ENCODE measurements around the gene RPL38.
A peak's percentile ranks its signal among the peaks of the same experiment; 100 is the strongest.
"Not testable (repeated sequence)": the region's sequence is repeated elsewhere in the genome, so short reads cannot be mapped to it uniquely, and the experiment has no call there.

RPL38 gene

DNA sequence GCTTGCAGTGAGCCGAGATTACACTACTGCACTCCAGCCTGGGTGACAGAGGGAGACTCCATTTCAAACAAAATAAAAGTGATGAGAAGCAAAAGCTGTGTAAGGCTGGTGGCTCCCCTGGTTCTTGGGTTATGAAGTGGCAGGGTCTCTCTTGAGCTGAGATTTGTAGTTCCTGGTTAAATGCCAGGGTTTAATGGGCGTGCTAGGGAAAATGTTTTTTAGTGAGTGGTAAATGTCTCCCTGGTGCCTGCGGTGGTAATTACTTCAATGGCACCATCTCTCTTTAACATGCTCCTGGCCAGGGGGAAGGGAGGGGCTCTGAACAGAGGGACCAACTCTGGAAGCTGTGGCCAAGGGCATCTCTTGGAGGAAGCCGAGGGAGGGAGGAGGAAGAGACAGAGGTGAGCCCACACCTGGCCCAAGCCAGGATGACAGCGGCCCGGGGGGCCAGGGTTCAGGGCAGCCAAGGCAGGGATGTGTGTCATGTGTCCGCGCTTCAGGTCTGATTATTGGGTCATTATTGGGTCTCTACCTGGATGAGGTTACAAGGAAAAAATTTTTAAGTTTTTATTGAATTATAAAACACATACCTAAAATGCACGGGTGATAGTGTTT lies 17.8 kb upstream of the RPL38 start:
- no peak for DNase-seq

DNA sequence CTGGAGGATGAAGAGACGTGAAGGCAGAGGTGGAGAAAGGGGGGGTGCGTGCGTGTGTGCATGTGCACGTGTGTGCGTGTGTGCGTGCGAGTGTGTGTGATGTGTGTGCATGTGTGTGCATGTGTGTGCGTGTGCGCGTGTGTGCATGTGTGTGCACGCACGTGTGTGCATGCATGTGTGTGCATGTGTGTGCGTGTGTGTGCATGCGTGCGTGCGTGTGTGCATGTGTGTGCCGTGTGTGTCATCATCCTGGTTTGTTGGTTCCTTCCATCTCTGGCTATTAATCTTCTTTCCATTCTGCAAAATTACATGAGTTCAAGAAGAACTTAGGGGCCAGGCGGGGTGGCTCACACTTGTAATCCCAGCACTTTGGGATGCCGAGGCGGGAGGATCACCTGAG lies 17.0 kb upstream of the RPL38 start:
- no peak for DNase-seq

DNA sequence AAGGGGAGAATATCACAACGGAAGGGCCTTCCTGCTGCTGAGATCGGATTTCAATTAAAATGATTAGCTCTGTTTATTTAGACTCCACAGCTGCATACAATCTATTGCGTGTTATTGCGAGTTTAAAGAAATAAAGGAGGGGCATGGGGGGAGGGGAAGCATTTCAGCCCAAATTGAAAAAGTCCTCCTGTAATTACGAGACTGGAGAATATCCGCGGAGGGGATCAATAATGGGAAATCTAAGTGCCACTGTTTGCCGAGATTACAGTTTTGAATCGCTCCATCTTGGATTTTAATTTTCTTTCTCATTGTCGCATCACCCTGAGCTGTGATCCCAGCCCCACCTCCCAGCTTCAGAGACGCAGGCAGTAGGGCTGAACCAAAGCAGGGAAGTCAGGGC lies 15.7 kb upstream of the RPL38 start:
- DNase-seq, result no peak

DNA sequence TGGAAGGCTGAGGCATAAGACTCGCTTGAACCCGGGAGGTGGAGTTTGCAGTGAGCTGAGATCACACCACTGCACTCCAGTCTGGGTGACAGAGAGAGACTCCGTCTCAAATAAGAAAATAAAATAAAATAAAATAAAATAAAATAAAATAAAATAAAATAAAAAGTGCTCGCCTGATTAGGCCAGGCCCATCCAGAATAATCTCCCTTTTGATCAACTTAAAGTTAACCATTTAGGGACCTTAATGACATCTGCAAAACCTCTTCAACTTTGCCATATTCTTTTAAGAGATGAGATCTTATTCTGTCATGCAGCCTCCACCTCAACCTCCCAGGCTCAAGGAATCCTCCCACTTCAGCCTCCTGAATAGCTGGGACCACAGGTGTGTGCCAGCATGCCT lies 14.8 kb upstream of the RPL38 start:
- DNase-seq, result not testable (repeated sequence)

DNA sequence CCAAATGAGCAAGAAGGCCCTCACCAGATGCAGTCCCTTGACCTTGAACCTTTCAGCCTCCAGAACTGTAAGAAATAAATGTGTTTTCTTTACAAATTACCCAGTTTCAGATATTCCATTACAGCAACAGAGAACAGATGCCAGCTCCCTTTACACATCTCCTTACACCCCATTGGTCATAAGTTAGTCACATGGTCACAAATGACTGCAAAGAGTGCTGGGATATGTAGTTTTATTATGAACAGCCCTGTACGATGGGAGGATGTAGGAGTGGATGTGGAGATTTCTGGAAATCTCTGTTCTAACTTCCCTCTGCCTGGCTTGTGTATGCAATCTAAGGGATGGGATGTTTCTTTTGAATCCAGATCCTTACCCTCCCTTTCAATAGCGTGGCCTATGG lies 13.3 kb upstream of the RPL38 start:
- no peak for DNase-seq

DNA sequence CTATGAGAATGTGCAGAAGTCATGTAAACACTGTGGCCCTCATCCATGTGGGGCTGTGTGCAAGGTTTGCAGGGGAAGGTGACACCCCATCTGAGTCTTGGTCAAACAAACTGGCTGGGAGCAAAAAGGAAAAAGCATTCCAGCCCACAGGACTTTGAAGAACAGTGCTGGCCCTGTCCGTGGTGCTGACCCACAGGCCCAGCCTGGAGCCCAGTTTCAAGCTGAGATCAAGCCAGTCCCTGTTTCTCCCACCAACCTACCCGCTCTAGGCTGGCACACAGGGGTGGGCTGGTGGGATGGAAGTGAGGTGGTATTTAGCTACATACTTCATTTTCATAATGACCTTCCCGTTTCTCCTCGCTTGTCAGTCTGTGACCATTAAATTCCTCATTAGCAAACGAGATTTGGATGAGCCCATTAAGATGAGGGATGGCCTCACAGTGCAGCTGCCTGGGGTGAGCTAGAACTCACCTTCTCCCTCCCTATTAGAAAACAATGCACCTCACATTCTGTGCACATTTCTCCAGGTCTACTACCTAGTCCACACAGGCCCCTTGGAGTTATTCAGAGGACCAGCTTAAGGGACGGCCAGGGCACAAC lies 12.6 kb upstream of the RPL38 start:
- no peak for DNase-seq

DNA sequence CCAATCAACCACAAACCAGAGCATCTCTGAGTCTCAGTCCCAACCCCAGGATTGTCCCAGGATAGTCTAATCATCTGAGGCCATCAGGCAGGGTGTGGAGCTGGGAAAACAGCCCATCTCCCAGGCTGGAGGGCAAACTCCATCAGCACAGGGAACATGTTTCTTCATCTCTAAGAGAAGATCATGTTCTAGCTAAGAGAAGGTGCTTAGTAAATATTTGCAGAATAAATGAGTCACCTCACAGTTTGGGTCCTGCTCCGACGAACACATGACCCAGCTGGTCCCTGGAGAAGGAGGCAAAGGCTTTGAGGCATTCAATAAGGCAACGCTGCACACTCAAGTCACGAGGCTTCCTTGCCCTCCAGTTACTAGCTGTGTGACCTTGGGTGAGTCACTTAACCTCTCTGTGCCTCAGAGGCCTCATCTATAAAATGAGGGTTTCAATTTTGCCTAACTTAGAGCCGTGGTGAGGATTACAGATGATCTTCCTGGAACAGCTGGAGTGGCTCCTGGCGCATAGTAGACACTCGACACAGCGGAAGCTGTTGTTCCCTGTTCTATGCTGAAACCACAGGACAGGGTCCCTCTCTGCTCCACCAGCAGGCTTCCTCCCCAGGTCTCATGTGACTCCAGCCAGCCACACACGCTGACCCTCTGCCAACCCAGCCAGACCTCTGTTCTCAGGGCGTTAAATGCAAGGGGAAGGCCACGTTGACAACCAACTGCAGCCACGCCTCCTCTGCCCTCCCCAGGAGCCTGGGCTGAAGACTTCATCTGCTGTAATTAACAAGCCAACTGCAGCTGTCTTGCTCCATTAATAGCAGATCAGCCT lies 10.3 kb upstream of the RPL38 start:
- DNase-seq, result no peak

DNA sequence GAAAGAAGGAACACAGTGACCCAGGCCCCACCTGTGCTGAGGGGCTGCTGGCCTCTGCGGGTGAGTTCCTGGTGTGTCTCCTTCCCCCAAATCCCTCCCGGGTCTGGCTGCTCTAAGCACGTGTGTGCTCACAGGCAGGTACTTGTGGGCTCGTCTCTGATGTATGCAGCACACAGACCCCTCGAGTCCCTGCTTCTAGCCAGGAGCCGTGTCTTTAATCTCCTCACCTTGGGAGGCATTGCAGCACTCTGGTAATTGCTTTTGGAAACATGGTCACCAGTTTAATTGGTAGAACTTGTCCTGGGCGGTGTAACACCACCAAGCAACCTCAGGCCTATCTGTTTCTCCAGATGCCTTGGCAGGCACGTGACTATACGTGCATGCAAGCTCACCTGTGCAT lies 8.8 kb upstream of the RPL38 start:
- DNase-seq, result no peak

DNA sequence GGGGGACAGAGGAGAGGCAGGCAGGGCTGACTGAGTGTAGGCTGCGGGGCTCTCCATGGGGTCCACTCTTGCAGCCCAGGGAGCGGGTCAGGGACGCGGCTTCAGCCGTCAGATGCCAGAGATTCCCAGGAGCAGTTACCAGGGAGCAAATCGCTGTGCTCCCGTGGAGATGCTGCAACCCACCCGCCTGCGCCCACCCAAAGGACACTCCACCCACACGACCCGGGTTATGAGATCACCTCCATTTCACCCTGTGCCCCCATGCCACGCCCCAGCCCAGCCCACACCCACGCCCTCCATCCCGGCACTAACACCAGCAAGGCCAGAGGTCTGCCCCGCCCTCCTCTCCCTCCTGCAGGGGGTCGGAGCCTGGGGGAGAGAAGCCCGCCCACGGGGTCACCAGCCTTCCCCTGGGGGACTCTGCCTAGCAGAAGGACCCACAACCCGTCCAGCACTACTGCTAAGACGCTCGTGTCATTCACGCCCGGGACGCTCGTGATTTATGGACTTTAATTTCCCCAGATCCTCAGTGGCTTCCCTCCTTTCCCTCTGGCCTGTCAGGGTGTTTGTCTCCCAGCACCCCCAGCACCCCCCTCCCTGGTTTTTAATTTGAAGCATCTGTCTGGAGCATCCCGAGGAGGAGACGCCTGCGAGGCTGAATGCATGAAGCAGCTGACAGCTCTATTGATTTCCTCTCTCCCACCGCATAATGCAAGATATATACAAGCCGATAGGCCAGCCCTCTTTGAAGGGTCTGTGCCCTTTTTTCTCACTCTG lies 6.7 kb upstream of the RPL38 start:
- DNase-seq, result no peak

DNA sequence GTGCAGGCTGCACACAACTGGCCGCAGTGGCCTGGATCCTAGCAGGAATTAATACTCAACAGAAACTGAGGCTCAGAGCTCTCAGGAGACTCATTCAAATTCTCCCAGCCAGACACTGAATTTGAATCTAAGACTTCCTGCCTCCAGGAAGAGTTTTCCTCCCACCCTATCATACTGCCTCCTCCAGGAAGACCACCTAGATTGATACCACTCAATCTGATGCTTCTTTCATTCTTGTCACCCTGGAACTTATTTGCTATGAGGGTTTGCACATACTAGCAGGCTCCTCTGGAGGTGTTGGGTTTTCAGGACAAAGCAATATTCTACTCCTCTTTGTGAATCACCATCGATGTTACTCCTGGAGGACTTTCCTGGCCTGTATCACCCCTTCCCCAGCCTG lies 5.7 kb upstream of the RPL38 start:
- DNase-seq, result no peak

DNA sequence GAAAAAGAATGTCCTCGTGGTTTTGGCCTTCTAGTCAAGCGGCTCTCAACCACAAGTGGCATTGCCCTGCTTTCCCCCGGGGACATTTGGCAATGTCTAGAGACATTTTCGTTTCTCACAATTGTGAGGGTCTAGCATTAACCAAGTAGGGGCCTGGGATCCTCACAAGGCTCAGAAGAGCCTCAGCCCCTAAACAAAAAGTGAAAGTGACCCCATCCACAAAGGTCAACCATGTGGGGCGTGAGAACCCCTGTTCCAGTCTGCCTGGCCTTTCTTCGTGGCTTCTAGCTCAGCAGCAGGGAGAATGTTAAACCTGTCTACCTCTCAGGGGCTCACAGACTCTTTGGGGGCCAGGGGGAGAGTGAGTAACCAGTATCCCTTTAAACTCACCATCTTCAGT lies 4.8 kb upstream of the RPL38 start:
- DNase-seq, result no peak

DNA sequence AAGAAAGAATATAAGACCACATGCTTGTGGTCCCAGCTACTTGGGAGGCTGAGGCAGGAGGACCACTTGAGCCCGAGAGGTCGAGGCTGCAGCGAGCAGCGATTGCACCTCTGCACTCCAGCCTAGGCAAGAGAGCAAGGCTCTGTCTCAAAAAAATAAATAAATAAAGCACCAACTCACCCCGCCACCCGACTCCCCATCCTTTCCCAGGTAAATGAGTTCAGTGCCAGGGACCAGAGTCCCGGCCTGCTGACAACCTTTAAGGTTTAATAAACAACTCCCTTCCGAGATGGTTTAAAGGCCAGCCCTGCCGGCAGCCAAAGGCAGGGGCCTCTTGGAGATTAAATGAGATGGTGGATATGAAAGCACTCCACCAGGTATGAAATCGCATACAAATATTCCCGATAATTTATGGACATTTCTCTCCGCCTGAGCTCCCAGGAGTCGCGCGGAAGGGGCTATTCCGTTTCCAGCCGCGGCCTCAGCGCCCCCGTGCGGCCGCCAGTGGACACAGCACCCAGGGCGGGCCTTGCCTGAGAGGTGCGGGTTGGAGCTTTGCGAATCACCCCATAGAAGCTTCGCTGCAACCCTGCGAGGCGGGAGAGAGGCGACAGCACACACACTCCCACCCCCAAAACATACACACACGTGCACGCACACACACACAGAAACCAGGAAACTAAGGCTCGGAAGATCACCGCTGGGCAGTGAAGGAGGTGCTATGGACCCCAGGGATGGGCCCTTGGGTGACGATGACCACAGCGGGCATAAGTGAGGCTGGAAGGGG lies 4.0 kb upstream of the RPL38 start:
- DNase-seq, result peak; percentile 68

DNA sequence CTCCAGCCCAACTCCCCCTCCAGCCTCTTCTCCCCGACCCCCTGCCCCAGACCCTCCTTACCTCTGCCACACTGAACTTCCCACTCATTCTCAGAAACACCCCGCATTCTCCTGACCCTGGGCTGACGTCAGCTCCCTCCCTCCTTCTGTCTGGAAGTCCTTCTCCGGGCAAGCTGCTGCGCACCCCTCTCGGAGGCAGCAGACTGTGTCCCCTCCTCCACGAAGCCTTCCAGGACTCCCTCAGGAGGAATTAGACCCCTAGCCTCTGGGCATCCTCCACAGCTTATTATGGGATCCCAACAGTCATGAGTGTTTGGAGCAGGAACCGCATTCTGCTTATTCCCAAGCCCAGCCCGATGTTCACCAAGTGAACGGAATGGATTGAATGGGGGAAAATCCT lies 3.4 kb upstream of the RPL38 start:
- DNase-seq, result no peak

DNA sequence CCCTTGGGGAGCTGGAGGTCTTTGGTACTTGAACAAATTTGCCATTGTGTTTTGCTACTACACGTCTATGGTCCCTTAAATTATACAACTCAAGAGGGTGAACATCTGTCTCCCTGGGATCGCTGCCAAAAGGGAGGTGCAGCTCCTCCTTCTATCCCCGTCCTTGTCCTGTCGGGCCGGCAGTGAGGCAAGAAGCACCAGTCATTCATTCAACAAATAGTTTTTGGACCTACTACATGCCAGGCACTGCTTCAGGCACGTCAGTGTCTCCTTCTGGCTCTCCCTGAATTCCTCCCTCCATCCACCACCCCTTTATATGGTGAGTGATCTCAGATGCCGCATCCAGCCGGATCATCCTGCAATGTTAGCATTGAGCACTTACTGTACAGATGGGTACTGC lies 2.2 kb upstream of the RPL38 start:
- DNase-seq, result no peak

DNA sequence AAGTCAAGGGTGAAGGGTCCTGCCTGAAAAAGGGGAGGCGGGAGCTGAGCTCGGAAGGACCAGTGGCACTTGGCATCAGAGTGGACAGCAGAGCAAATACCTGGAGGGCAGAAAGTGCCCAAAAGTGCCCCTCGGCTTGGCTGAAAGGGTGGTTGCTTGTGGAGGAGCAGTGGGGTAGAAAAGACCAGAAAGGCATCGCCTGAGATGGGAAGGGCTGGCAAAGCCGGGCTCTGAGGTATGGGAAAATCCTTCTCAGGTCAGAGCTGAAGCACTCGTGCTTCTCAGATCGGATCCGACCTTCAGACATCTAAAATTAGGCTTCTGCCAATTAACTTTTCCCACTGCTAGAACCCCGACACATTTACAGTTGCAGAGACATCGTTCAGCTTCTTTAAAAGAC lies 1.5 kb upstream of the RPL38 start:
- no peak for DNase-seq

DNA sequence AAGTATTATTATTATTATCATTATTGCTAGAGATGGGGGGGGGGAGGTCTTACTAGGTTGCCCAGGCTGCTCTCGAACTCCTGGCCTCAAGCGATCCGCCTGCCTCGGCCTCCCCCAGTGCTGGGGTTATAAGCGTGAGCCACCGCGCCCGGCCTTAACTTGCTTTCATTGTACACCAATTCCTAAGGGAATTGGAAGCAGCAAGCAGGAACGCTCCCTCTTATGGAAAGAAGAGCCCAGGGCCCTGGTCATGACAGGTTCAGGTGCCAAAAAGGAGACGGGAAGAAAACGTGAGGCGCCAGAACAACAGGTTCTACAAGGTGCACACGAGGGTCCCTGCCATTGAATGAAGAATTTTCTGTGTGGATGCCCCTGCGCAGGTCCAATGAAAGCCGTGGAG lies 540 bp upstream of the RPL38 start:
- DNase-seq, result no peak

DNA sequence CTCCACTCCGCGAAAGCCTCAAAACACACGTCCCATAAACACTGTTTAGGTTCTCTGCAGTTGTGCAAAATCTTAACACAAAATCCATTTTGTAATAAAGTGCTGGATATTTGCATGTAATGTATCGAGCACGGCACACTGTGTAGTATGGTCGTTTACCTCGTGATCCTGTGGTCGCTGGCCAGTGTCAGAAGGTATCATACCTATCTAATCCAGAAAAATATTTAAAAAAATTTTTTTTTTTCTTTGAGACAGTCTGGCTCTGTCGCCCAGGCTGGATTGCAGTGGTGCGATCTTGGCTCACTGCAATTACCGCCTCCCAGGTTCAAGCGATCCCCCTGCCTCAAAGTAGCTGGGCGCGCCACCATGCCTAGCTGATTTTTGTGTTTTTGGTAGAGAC lies 996 bp downstream of the RPL38 start:
- no peak for DNase-seq

DNA sequence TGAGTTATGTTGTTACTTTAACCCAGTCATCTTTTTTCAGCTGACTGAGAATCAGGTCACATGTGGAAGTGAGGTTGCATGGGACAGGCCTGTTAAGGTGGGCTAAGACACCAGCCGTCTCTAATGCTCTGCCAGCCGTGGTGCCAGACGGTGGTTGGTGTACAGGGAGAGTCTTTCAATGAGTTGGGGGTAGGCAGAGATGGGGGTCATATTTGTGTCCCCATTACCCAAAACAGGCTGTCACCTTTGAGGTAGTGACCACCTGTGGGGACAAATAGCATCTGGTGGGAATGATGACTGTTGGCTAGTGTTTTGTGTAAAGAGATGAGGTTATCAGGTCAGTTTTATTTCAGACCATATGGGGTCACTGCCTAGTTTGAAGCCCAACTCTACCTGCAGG lies 1.8 kb downstream of the RPL38 start:
- no peak for DNase-seq

DNA sequence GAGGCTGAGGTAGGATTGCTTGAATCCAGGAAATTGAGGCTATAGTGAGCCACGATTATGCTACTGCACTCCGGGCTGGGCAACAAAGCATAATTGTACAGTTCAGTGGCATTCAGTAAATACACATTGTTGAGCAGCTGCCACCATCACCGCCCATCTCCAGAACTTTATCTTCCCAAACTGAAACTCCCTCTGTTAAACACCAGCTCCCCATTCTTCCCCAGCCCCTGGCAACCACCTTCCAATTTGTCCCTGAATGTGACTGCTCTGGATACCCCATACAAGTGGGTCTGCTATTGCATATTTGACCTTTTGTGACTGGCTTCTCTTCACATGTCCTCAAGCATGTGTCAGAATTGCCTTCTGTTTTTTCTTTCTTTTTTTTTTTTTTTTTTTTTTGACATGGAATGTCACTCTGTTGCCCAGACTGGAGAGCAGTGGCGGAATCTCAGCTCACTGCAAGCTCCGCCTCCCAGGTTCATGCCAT lies 2.9 kb downstream of the RPL38 start:
- DNase-seq, result no peak

DNA sequence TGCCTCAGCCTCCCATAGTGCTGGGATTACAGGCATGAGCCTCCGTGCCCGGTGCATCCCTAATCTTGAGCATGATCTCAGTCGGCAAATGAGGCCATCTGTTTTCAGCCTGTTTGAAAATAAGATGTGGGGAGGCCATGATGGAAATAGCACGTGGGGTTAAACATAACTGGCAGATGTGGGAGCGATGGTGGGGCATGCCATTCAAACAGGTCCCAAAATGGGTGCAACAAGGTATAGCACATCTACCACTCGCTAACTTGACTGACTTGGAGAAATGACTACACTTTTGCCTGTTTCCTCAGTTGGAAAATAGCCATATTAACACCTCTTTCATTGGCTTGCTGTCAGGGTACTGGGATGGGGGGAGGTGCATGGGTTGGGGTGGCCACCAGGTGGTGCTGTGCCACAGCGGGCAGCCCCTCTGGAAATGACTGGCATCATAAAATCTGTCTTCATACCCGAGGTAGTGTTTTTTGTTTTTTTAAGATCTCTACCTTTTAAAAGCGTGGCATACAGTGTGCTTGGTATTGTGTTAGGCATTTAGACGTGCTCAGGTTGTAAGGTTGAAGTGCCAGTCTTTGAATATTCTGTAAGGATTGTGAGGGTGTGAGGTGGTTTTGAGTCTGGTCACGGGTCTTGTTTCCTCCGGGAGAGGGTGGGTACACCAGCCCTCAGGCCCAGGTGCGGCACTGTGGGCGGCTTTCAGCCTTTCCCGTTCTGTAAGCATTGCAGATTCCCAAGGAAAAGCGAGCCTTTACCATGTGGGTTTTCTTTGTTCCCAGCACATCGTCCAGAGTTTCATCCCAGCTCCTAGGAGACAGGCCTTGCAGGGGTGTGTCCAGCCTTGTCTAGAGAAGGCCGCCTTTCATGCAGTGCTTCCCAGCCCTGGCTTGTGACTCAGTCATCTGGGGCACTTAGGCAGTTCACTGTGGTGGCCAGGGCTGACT lies 7.0 kb downstream of the RPL38 start:
- DNase-seq, result peak; percentile 79

DNA sequence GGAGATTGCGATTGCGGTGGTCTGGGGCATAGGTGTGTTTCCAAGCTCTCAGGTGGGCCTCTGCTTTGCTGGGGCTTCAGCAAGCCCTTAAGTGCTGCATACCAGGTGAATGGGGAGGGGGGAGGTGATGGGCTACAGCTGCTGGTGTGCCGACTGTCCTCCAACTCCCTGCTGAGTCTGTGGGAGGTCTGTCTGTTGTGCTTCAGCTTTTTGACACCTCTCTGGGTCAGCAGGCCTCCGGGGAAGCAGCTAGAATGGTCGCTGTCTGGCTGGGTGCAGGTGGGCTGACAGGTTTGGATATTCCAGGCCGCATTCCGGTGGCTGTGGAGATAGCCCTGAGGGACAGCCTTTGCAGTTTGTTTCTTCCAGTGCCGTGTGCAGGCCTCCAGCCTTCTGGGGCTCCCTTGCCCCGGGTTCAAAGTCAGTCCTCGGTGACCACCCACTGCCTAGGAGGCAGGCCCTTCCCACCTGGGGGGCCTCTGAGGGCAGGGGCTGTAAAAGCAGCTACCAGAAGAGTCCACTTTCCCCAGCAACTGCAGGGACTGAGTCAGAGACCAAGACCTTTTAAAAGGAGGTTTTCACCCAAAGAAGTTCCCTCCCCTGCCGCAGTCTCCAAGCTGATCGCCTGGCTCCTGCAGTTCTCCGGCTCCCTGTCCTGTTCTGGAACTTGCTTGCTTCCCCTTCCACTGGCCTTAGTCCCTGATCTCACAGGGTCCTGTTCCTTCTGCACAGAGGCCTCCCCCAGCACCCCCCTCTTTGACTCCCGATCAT lies 7.8 kb downstream of the RPL38 start:
- DNase-seq, result no peak
